GM19035 (cell line): ENCODE results near the gene RPS26.
"Not testable (repeated sequence)": the region's sequence is repeated elsewhere in the genome, so short reads cannot be mapped to it uniquely, and the experiment has no call there.

ENCODE experiments used
- ATAC-seq: cut with Tn5 transposase; IDR thresholded peaks from one replicate; pipeline ENCODE4 v1.9.1; 2021; ENCODE audit not compliant: unreplicated experiment

The RPS26 gene

GRCh38 chr12:56074396-56074795 is 32.7 kb downstream of the RPS26 start:
- ATAC-seq: no peak

GRCh38 chr12:56077966-56078365 is 36.2 kb downstream of the RPS26 start:
- ATAC-seq: not testable (repeated sequence)

GRCh38 chr12:56078427-56078826 is 36.7 kb downstream of the RPS26 start:
- ATAC-seq: no peak

GRCh38 chr12:56078931-56079722 is 37.4 kb downstream of the RPS26 start:
- no peak for ATAC-seq

- no peak for ATAC-seq
Measured at GRCh38 chr12:56079723-56080555, 38.2 kb downstream of the RPS26 start, which contains the start of gene ERBB3. ERBB3 (plus strand) TSS chr12:56080165; CDS start chr12:56080301, 136 bp downstream.

- ATAC-seq: no peak
Measured at GRCh38 chr12:56080556-56081138, 38.9 kb downstream of the RPS26 start.

- ATAC-seq: no peak
Measured at GRCh38 chr12:56081393-56082347, 40.0 kb downstream of the RPS26 start.

- no peak for ATAC-seq
Measured at GRCh38 chr12:56082382-56082781, 40.7 kb downstream of the RPS26 start.

- no peak for ATAC-seq
Measured at GRCh38 chr12:56082967-56083366, 41.2 kb downstream of the RPS26 start.

- ATAC-seq: no peak
Measured at GRCh38 chr12:56084958-56085543, 43.3 kb downstream of the RPS26 start.

GRCh38 chr12:56086096-56086495 is 44.4 kb downstream of the RPS26 start:
- ATAC-seq: no peak

GRCh38 chr12:56086608-56087007 is 44.9 kb downstream of the RPS26 start:
- no peak for ATAC-seq

- no peak for ATAC-seq
Measured at GRCh38 chr12:56087220-56087619, 45.5 kb downstream of the RPS26 start.
